ENCODE measurements around the gene KRTAP10-6. TPM values are rescaled to one million over a fixed set of nuclear protein-coding genes. Genes with fewer than 3 reads are reported as not detected.

KRTAP10-6 gene
- total RNA-seq, 1 donor from 2014 or later = not detected

DNA sequence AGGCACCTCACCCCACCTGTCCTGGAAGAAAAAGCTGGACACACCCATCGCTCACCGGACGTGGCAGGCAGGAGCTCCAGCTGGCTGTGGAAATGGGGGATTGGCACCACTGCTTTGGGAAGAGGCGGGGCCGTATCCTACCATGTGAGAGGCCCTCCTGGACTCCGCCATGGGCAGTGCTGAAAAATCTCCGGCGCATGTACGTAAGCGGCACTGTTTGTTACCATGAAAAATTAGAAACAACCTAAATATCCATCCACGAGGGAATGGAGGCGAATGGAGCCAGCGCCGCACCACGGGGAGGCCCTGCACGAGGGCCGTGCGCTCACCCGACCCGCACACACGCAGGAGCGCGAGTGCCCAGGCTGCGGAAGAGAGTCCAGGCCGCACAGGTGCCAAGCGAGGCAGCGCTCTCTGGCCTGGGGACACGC is 22.7 kb upstream of the KRTAP10-6 start:
- Histone ChIP-seq H3K36me3 (no peaks in the 10 kb centered on the region), H3K9me3 (peaks cover 4% of the 10 kb centered on the region), H3K4me3 (no peak overlapping the region), H3K4me1 (no peaks in the 10 kb centered on the region), H3K27ac (no peak overlapping the region), H3K27me3 (no peaks in the 10 kb centered on the region)
- ATAC-seq (no peak), DNase-seq (peak; percentile 59)
- intact Hi-C loops (cut with DNase I) = no loop called here
- TF ChIP-seq, protein P1, sequence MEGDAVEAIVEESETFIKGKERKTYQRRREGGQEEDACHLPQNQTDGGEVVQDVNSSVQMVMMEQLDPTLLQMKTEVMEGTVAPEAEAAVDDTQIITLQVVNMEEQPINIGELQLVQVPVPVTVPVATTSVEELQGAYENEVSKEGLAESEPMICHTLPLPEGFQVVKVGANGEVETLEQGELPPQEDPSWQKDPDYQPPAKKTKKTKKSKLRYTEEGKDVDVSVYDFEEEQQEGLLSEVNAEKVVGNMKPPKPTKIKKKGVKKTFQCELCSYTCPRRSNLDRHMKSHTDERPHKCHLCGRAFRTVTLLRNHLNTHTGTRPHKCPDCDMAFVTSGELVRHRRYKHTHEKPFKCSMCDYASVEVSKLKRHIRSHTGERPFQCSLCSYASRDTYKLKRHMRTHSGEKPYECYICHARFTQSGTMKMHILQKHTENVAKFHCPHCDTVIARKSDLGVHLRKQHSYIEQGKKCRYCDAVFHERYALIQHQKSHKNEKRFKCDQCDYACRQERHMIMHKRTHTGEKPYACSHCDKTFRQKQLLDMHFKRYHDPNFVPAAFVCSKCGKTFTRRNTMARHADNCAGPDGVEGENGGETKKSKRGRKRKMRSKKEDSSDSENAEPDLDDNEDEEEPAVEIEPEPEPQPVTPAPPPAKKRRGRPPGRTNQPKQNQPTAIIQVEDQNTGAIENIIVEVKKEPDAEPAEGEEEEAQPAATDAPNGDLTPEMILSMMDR (IDR thresholded peaks at IDR 0.05) = no peak

DNA sequence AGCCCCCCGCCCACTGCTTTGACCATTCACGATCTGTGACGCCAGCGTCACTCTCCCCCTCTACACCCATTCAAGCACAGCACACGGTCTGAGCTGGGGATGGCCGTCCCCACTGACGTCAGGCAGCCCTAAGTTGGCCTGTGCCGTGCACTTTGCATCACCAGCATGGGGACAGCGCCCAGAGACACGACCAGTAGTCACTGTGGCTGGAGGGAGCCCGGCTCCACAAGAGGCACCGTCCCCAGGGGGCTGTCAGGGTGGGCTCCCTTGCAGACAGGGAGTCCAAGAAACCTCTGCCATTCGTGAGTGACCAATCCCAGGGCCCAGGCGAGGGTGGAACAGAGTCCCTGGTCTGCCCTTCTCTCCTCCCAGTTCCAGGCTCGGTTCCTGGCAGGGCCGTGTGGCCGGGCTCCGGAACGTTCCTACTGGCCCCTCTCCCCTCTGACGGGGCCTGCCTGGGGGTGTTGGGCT is 21.9 kb upstream of the KRTAP10-6 start:
- TF ChIP-seq, protein P1 (IDR thresholded peaks at IDR 0.05) = no peak
- intact Hi-C loops (cut with DNase I) = no loop called here
- DNase-seq (peak; percentile 57), ATAC-seq (no peak)
- Histone ChIP-seq H3K4me1 (no peaks in the 10 kb centered on the region), H3K4me3 (no peak overlapping the region), H3K27me3 (no peaks in the 10 kb centered on the region), H3K27ac (no peak overlapping the region), H3K9me3 (peaks cover 9% of the 10 kb centered on the region), H3K36me3 (no peaks in the 10 kb centered on the region)

DNA sequence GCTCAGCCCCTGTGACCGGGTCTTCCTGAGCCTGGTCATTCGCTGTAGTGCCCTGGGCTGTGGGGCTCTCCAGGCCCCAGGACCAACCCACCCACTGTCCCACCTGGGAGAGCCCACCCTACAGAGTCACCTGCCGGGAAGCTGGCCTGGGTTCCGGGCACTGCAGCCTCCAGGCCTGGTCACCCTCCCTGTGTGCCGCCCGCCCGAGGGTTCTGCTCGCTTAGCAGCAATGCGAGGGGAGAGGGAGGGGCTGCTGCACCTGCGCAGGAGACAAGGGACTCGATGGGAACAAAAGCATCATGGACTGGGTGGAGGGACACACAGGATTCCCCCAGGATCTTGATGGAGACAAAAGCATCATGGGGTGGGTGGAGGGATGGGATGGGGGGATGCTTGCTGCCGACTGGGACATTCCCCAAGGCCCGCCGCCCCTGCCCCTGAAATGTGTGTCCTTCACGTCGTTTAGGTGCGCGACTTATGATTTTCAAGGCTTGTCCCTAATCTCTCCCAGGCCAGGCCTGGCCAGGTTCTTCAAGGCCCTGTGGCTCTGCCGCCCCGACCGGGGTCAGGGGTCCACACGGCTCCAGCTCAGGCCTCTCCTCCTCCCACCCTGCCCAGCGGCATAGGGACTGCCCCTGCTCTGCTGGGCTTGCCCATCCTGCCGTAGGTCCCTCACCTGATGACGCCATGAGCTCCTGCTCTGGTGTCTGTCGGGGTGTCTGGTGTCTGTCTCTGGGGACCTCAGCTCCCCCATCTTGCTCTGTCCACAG is 21.3 kb upstream of the KRTAP10-6 start:
- intact Hi-C loops (cut with DNase I) = no loop called here
- Histone ChIP-seq H3K4me3 (no peak overlapping the region), H3K4me1 (no peaks in the 10 kb centered on the region), H3K9me3 (peaks cover 9% of the 10 kb centered on the region), H3K27me3 (no peaks in the 10 kb centered on the region), H3K27ac (no peak overlapping the region), H3K36me3 (no peaks in the 10 kb centered on the region)
- TF ChIP-seq, protein P1 (IDR thresholded peaks at IDR 0.05) = no peak
- DNase-seq = no peak
- ATAC-seq = no peak

DNA sequence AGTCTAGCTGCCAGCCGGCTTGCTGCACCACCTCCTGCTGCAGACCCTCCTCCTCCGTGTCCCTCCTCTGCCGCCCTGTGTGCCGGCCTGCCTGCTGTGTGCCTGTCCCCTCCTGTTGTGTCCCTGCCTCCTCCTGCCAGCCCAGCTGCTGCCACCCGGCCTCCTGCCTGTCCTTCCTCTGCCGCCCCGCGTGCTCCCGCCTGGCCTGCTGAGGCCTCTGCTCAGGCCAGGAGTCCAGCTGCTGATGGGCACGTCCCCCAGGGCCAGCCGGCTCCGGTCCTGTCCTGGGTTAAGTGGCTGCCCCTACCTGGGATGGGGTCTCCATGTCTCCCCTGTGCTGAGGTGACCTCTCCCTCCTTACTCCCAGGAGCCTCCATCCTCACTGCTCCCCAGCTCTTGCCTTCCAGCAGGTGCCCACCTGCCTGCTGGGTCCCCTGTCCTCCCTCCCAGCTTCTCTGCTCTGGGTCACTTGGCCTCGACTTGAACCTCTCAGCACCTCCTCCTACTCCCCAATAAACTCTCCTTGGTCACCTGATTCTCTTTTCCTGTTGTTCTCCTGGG is 20.4 kb upstream of the KRTAP10-6 start:
- DNase-seq = peak; percentile 53
- intact Hi-C loops (cut with DNase I) = no loop called here
- Histone ChIP-seq H3K27me3 (no peaks in the 10 kb centered on the region), H3K4me1 (no peaks in the 10 kb centered on the region), H3K4me3 (no peak overlapping the region), H3K9me3 (peaks cover 9% of the 10 kb centered on the region), H3K27ac (no peak overlapping the region), H3K36me3 (no peaks in the 10 kb centered on the region)
- ATAC-seq = no peak
- TF ChIP-seq, protein P1 (IDR thresholded peaks at IDR 0.05) = no peak

DNA sequence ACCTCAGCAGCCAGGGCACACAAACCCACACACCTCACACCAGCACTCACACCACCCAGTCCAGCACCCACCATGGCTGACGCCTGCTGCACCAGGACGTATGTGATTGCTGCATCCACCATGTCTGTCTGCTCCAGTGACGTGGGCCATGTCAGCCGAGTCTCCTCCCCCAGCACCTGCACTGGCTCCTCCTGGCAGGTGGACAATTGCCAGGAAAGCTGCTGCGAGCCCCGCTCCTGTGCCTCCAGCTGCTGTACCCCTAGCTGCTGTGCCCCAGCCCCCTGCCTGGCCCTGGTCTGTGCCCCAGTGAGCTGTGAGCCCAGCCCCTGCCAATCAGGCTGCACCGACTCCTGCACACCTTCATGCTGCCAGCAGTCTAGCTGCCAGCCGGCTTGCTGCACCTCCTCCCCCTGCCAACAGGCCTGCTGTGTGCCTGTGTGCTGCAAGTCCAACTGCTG is 19.8 kb upstream of the KRTAP10-6 start, which contains the start of gene KRTAP10-8:
KRTAP10-8 (plus strand) TSS at position 51 of the 458 bp plus-strand sequence; CDS start at position 73, 22 bp downstream.
- no peak for ATAC-seq
- no peaks in the 10 kb centered on the region for H3K4me1 ChIP-seq
- TF ChIP-seq, protein P1 (IDR thresholded peaks at IDR 0.05) = no peak

More for the DNA sequence above, 19.8 kb upstream of the KRTAP10-6 start, which contains the start of gene KRTAP10-8:
- Histone ChIP-seq H3K36me3 (no peaks in the 10 kb centered on the region), H3K27me3 (no peaks in the 10 kb centered on the region), H3K9me3 (peaks cover 9% of the 10 kb centered on the region), H3K4me3 (no peak within 1 kb of the TSS), H3K27ac (no peak within 1 kb of the TSS)
- intact Hi-C loops (cut with DNase I) = no loop called here
- peak; percentile 60 for DNase-seq
